Motor neuron (in vitro differentiated cells): ENCODE results near the gene MPP1. TPM values are rescaled to one million over a fixed set of nuclear protein-coding genes. Genes with fewer than 3 reads are reported as not detected.
A peak's percentile ranks its signal among the peaks of the same experiment; 100 is the strongest.

Experiments
- ATAC-seq, 8 experiments: fragments of 200-7000 bp; cut with Tn5 transposase; replicated peaks in 6 of 8; 2 replicates each; pipeline ENCODE4 v1.8.0; 2021; ENCODE audit warnings: mild to moderate bottlenecking in 8 of 8, moderate library complexity in 8 of 8
- H3K27ac ChIP-seq, 2 donors: fragments of 250-450 bp; sonication (Bioruptor Pico); 2 replicates each; pipeline ENCODE4 v1.9.0; 2021; ENCODE audit warnings: antibody characterized with exemption in 2 of 2, mild to moderate bottlenecking in 2 of 2, moderate library complexity in 1 of 2
- H3K4me1 ChIP-seq, 2 donors: fragments of 250-450 bp; sonication (Bioruptor Pico); replicated peaks in 1 of 2; 2 replicates each; pipeline ENCODE4 v1.6.1; 2021; ENCODE audit warnings: antibody characterized with exemption in 2 of 2, mild to moderate bottlenecking in 2 of 2, moderate library complexity in 1 of 2
- H3K4me3 ChIP-seq, 5 donors: fragments of 250-450 bp; sonication (Bioruptor Pico); 2 replicates each; pipeline ENCODE4 v1.9.0; 2021; ENCODE audit warnings: antibody characterized with exemption in 5 of 5, mild to moderate bottlenecking in 5 of 5, moderate library complexity in 4 of 5
- WGBS, 10 experiments: fragments of 450-650 bp; shearing (Covaris generic); methylation state at CpG; one replicate each; pipeline ENCODE4 v1.0.0; 2022; 5-methylcytosine and 5-hydroxymethylcytosine counted together
- in situ Hi-C, 9 experiments: fragments of 400-800 bp; cut with MboI; loops; one replicate each; pipeline ENCODE4 v1.15.0; 2021; ENCODE audit warnings: low sequenced_read_pairs in 9 of 9, low pct_unique_long_range_greater_than_20kb in 2 of 9; ENCODE audit not compliant: unreplicated experiment in 9 of 9
- total RNA-seq, 8 experiments: library from RNA; unstranded; fragments of 300-600 nt; gene quantifications; 2 replicates each; pipeline versions ENCODE4 v1.2.3 to v1.2.4, GENCODE V29; 2022

The MPP1 gene
- total RNA-seq, 8 experiments from 2014 or later, result 3.9 to 12.4 (median 8.6) TPM

DNA sequence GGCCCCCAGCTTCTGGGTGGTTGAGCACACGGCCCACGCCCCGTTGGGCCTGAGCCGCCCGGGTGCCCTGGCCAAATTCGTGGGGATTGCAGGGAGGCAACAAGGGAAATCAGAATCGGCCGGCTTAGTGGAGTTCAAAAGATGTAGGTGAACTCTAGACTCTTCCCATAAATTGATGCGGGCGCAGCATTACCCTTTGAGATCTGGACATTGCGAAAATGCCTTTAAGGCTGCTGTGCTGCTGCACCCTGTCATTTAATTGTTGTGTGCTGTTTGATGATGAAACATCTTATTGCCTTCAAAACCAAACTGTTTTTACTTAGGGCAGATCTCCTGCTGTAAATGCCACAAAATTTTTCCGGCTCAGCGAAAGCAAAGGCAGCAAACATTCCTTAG lies 409 bp upstream of the MPP1 start:
- Histone ChIP-seq H3K27ac (no peak overlapping the region), H3K4me1 (peaks cover 0 to 2% of the 10 kb centered on the region in 2 donors), H3K4me3 (peak overlapping the region; percentile 45 to 61 (median 54))
- in situ Hi-C loops, result no loop called here
- WGBS, 10 experiments, result 0 to 53% (median 25%) methylated on average over 1 to 6 of the region's 13 CpGs; no CpG with 5 or more reads in 7 of the 10 experiments
- ATAC-seq, result peak in 6 of 8 experiments; percentile 6 to 52 (median 38)

DNA sequence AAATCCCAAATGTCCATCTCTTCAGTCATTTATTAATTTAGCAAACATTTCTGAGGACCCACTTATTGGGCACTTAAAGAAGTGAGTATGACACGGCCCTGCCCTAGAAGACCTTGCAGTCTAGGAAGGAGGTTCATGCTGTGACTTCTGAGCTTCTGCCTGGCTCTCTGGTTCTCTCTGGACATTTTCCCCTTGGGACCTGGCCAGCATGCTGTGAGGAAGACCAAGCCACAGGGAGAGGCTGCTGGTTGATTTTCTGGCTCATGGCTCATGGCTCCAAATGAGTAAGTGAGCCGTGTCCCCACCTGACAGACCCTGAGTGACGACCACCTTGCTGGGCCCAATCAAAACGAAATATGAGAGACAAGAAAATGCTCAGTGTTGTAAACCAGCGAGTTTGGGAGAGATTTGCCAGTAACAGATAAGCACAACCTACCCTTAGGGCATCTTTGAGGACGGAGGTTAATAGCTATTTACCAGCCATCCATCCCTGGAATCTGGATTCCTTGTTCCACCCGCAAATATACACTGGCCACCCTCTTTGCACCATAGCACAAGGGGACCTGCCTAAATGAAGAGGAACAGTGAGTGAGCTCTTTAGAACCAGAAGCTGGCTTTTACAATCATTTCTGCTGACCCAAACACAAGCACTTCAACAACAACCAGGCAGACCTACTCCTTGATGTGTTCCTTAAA lies 876 bp downstream of the MPP1 start:
- no peak for ATAC-seq
- no peak overlapping the region for H3K27ac ChIP-seq

DNA sequence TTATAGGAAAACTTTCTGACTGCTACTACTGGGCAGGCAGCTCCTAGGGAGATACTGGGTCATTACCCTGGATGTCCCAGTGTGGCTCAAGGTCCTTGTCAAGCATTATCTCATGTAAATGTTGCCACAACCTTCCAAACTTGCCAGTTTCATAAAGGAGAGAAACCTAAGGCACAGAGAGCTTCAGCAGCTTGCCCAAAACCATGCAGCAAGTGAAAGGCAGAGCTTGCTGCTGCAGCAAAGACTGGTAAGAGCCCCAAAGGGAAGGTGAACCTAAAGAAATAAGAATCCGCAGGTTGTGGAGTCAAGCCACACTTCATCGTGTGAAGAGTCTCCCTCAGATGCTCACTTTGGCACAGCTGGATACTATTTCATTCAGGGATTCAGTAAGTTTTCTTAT lies 2.3 kb downstream of the MPP1 start:
- in situ Hi-C loops, result no loop called here
- no peak overlapping the region for H3K27ac ChIP-seq

More for the DNA sequence above, 876 bp downstream of the MPP1 start:
- 0 to 60% (median 10%) methylated on average over 1 to 3 of the region's 7 CpGs; no CpG with 5 or more reads in 6 of the 10 experiments for WGBS, 10 experiments
- peaks cover 3 to 10% of the 10 kb centered on the region in 2 donors for H3K4me1 ChIP-seq
- H3K4me3 ChIP-seq, result peak overlapping the region; percentile 45 to 61 (median 54)
- in situ Hi-C loops, result no loop called here

DNA sequence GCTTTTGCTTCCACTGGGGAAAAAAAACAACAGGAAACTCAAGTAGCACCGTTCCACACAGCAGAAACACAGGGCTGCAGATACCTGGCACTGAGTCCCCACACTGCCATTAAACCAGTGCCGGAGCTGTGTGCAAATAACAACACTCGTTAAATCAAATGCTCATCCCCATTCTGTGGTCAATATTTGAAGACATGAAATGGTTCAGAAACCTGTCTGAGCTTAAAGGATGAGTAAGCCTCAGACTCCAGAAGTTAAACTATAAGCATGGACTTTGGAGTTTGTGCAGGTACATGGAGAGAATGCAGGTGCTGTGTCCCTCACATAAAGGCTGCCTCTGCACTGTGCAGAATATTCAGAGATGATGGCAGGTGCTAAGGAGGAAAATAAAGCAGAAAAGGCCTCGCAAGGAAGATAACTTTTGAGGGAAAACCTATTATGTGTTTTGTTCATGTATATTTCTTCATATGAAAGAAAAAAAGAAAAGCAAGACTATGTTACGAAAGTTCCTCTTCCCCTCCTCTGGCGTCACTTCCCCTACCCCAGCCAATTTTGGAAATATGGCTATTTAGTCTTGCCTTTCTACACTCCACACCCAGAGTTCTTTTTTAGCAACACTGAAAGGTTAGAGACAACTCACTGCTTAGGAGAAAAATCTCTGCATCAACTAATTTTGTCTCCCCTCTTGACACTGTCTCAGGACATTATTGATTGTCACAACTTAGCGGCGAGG lies 4.6 kb downstream of the MPP1 start:
- no peak for ATAC-seq
- in situ Hi-C loops, result no loop called here
- H3K4me1 ChIP-seq, result peaks cover 4 to 12% of the 10 kb centered on the region in 2 donors
- no peak overlapping the region for H3K4me3 ChIP-seq
- 57 to 100% (median 80%) methylated on average over 3 to 8 of the region's 8 CpGs; no CpG with 5 or more reads in 3 of the 10 experiments for WGBS, 10 experiments
- H3K27ac ChIP-seq, result no peak overlapping the region

More for the DNA sequence above, 2.3 kb downstream of the MPP1 start:
- WGBS, 10 experiments, result 20% methylated on average over 1 of the region's 2 CpGs; no CpG with 5 or more reads in 9 of the 10 experiments
- ATAC-seq, result no peak
- Histone ChIP-seq H3K4me1 (peaks cover 4 to 14% of the 10 kb centered on the region in 2 donors), H3K4me3 (no peak overlapping the region)

- ATAC-seq, result peak in 6 of 8 experiments; percentile 48 to 96 (median 74)
- in situ Hi-C loops, result no loop called here
- Histone ChIP-seq H3K4me3 (no peak overlapping the region), H3K4me1 (peaks cover 4 to 12% of the 10 kb centered on the region in 2 donors), H3K27ac (peak overlapping the region in 1 of 2 donors; percentile 76)
- WGBS, 10 experiments, result 0 to 67% (median 14%) methylated on average over 1 to 2 of the region's 9 CpGs; no CpG with 5 or more reads in 7 of the 10 experiments
Measured at GRCh38 chrX:154799556-154800348, 5.5 kb downstream of the MPP1 start.

DNA sequence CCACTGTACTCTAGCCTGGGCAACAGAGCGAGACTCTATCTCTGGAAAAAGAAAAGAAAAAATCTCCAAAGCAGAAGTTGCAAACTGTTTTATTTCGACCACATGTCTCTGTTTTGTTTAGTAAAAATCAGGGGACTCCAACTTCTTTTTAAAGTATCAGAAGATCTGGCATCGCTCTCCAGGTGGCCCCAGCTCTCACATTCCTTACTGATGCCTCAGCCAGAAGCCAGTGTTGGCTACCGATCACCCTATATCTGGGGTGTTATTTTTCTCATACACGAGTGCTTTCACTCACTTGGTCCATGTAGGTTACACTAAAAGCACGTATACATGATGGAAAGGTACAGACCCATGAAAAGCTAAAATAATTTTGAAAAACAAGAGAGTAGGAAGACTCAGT lies 8.3 kb downstream of the MPP1 start:
- Histone ChIP-seq H3K4me1 (peaks cover 4 to 12% of the 10 kb centered on the region in 2 donors), H3K27ac (no peak overlapping the region), H3K4me3 (no peak overlapping the region)
- in situ Hi-C loops, result no loop called here
- 0 to 86% (median 45%) methylated on average over 1 to 2 of the region's 6 CpGs; no CpG with 5 or more reads in 2 of the 10 experiments for WGBS, 10 experiments
- ATAC-seq, result no peak

GRCh38 chrX:154795016-154795415 lies 10.3 kb downstream of the MPP1 start:
- H3K4me3 ChIP-seq, result no peak overlapping the region
- in situ Hi-C loops, result no loop called here
- no peak for ATAC-seq
- H3K27ac ChIP-seq, result no peak overlapping the region
- H3K4me1 ChIP-seq, result peaks cover 4 to 10% of the 10 kb centered on the region in 2 donors
- WGBS, 10 experiments, result 33 to 100% (median 69%) methylated on average over 1 to 2 of the region's 2 CpGs; no CpG with 5 or more reads in 2 of the 10 experiments

GRCh38 chrX:154793084-154793795 lies 12.0 kb downstream of the MPP1 start:
- H3K4me3 ChIP-seq, result no peak overlapping the region
- H3K27ac ChIP-seq, result no peak overlapping the region
- no peak for ATAC-seq
- 55 to 100% (median 87%) methylated on average over 1 to 7 of the region's 7 CpGs; no CpG with 5 or more reads in 1 of the 10 experiments for WGBS, 10 experiments
- no peaks in the 10 kb centered on the region for H3K4me1 ChIP-seq
- in situ Hi-C loops, result no loop called here

GRCh38 chrX:154791939-154792338 lies 13.3 kb downstream of the MPP1 start:
- ATAC-seq, result no peak
- in situ Hi-C loops, result no loop called here
- 51 to 100% (median 100%) methylated on average over 1 to 7 of the region's 8 CpGs; no CpG with 5 or more reads in 3 of the 10 experiments for WGBS, 10 experiments
- H3K4me3 ChIP-seq, result no peak overlapping the region
- no peaks in the 10 kb centered on the region for H3K4me1 ChIP-seq
- H3K27ac ChIP-seq, result no peak overlapping the region

GRCh38 chrX:154791467-154791866 lies 13.8 kb downstream of the MPP1 start:
- 60 to 81% methylated on average over 1 to 4 of the region's 4 CpGs; no CpG with 5 or more reads in 8 of the 10 experiments for WGBS, 10 experiments
- Histone ChIP-seq H3K4me1 (no peaks in the 10 kb centered on the region), H3K4me3 (no peak overlapping the region), H3K27ac (no peak overlapping the region)
- in situ Hi-C loops, result no loop called here
- no peak for ATAC-seq

DNA sequence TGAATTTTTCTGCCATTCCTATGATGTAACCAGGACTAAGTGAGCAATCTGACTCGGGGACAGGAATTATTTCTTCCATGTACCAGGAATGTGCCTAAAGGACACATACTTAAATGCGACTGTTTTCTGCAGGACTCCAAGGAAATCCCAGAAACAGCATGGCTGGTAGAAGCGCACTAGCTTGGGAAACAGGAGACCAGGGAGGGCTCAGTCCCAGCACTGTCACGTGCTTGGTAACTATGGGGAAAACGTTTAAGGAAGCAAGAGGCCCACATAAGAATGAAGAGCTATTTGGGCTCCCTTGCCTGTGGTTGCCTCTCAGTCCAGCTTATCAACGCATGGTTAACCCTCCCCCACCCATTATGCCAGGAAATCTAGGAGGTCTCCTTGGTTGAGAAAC lies 19.6 kb downstream of the MPP1 start:
- Histone ChIP-seq H3K27ac (no peak overlapping the region), H3K4me3 (no peak overlapping the region), H3K4me1 (no peaks in the 10 kb centered on the region)
- no peak for ATAC-seq
- WGBS, 10 experiments, result 33 to 100% (median 39%) methylated on average over 1 to 5 of the region's 6 CpGs; no CpG with 5 or more reads in 7 of the 10 experiments
- in situ Hi-C loops, result no loop called here
